Trophoblast cell (in vitro differentiated cells and primary cell): Measurements from ENCODE around the gene ARTN.

Source experiments
- DNase-seq, 2 donors: peaks; one replicate each; pipeline ENCODE4 v3.0.0-alpha.2; 2016
- H2AFZ ChIP-seq: 2 replicates; pipeline ENCODE4 v1.6.1; 2013; ENCODE audit warnings: low read length, moderate library complexity, mild to moderate bottlenecking; ENCODE audit not compliant: insufficient read depth, poor library complexity
- H2AK5ac ChIP-seq: 2 replicates; pipeline ENCODE4 v1.6.1; 2013; ENCODE audit warnings: mild to moderate bottlenecking, low read length
- H2BK120ac ChIP-seq: 2 replicates; pipeline ENCODE4 v1.6.1; 2013; ENCODE audit warnings: low read length, mild to moderate bottlenecking, moderate library complexity; ENCODE audit not compliant: insufficient read depth, poor library complexity
- H2BK12ac ChIP-seq: 2 replicates; pipeline ENCODE4 v1.6.1; 2013; ENCODE audit warnings: mild to moderate bottlenecking, low read length, moderate library complexity
- H2BK5ac ChIP-seq: 2 replicates; pipeline ENCODE4 v1.6.1; 2013; ENCODE audit warnings: low read length, low read depth, moderate library complexity, mild to moderate bottlenecking; ENCODE audit not compliant: poor library complexity
- H3K14ac ChIP-seq: 2 replicates; pipeline ENCODE4 v1.6.1; 2013; ENCODE audit warnings: mild to moderate bottlenecking, low read length
- H3K18ac ChIP-seq: 2 replicates; pipeline ENCODE4 v1.6.1; 2013; ENCODE audit warnings: mild to moderate bottlenecking, low read length
- H3K23ac ChIP-seq: 2 replicates; pipeline ENCODE4 v1.6.1; 2013; ENCODE audit warnings: low read length
- H3K27ac ChIP-seq: 2 replicates; pipeline ENCODE4 v1.5.1; 2013; ENCODE audit warnings: low read depth, mild to moderate bottlenecking, inconsistent platforms, low read length, moderate library complexity
- H3K27me3 ChIP-seq: 2 replicates; pipeline ENCODE4 v1.6.1; 2013; ENCODE audit warnings: inconsistent platforms, mild to moderate bottlenecking, low read length, moderate library complexity; ENCODE audit not compliant: insufficient read depth
- H3K36me3 ChIP-seq, 2 experiments: 1 replicate in 1 of 2; 2 replicates in 1 of 2; pipeline ENCODE4 v1.6.1; 2013; ENCODE audit warnings: low read length in 2 of 2, mild to moderate bottlenecking in 2 of 2, moderate library complexity in 1 of 2; ENCODE audit not compliant: insufficient read depth in 2 of 2, control insufficient read depth in 1 of 2
- H3K4ac ChIP-seq: 2 replicates; pipeline ENCODE4 v1.6.1; 2013; ENCODE audit warnings: low read depth, mild to moderate bottlenecking, low read length, moderate library complexity
- H3K4me1 ChIP-seq, 2 experiments: 1 replicate in 1 of 2; 2 replicates in 1 of 2; pipeline ENCODE4 v1.6.1; 2013; ENCODE audit warnings: low read length in 2 of 2, mild to moderate bottlenecking in 2 of 2, moderate library complexity in 1 of 2; ENCODE audit not compliant: insufficient read depth in 2 of 2, control insufficient read depth in 1 of 2
- H3K4me2 ChIP-seq: 2 replicates; pipeline ENCODE4 v1.6.1; 2013; ENCODE audit warnings: inconsistent platforms, mild to moderate bottlenecking, low read length, moderate library complexity
- H3K4me3 ChIP-seq: 2 replicates; pipeline ENCODE4 v1.5.1; 2013; ENCODE audit warnings: mild to moderate bottlenecking, low read depth, low read length, inconsistent platforms
- H3K79me1 ChIP-seq: one replicate; pipeline ENCODE4 v1.6.1; 2013; ENCODE audit warnings: low read length
- H3K79me2 ChIP-seq: 2 replicates; pipeline ENCODE4 v1.6.1; 2013; ENCODE audit warnings: low read length, mild to moderate bottlenecking; ENCODE audit not compliant: control insufficient read depth, insufficient read depth, poor library complexity
- H3K9ac ChIP-seq: 2 replicates; pipeline ENCODE4 v1.6.1; 2013; ENCODE audit warnings: mild to moderate bottlenecking, low read length
- H3K9me3 ChIP-seq: 2 replicates; pipeline ENCODE4 v1.6.1; 2013; ENCODE audit warnings: low read depth, mild to moderate bottlenecking, control low read depth, inconsistent platforms, low read length; ENCODE audit not compliant: insufficient read depth
- H4K12ac ChIP-seq: 2 replicates; pipeline ENCODE4 v1.6.1; 2013; ENCODE audit warnings: low read depth, mild to moderate bottlenecking, low read length, moderate library complexity
- H4K8ac ChIP-seq: 2 replicates; pipeline ENCODE4 v1.6.1; 2013; ENCODE audit warnings: low read depth, mild to moderate bottlenecking, low read length, moderate library complexity
- H4K91ac ChIP-seq: one replicate; pipeline ENCODE4 v1.6.1; 2013; ENCODE audit warnings: low read depth, mild to moderate bottlenecking, low read length, moderate library complexity
- WGBS: extraction: QIAGEN DNeasy Blood & Tissue Kit; methylation state at CpG from one replicate; pipeline ENCODE4 v1.1.7; 2013; ENCODE audit warnings: missing lambda C conversion rate; ENCODE audit not compliant: insufficient read length, insufficient coverage; ENCODE audit errors: extremely low coverage; 5-methylcytosine and 5-hydroxymethylcytosine counted together

Gene ARTN

DNA sequence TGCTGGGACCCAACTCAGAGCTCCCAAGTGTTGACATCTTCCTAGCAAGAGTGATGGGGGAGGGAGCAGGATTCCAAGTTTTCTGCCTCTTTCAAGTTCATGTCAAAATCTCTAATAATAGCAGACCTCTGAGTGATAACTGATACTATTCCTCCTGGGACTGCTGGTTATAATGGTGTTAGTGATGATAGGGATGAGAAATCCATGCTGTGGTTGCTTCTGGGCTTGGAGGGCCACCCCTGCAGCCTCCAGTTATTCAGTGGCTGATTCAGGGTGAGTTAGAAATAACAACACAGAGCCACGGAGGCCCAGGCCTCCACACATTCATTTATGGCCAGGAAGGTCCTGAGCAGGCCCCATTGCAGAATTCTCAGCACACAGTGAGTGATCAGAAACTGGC is 40.6 kb upstream of the ARTN start:
- no peak overlapping the region for H2BK12ac ChIP-seq
- H2BK120ac ChIP-seq: no peak overlapping the region
- no peak overlapping the region for H4K8ac ChIP-seq
- H3K27me3 ChIP-seq: no peaks in the 10 kb centered on the region
- no peak overlapping the region for H3K23ac ChIP-seq
- no peak overlapping the region for H3K4me2 ChIP-seq
- no peak overlapping the region for H2AFZ ChIP-seq
- no peaks in the 10 kb centered on the region for H3K36me3 ChIP-seq
- no peaks in the 10 kb centered on the region for H3K79me1 ChIP-seq
- H3K27ac ChIP-seq: no peak overlapping the region
- no peak overlapping the region for H3K9ac ChIP-seq
- H4K12ac ChIP-seq: no peak overlapping the region
- no peak overlapping the region for H2AK5ac ChIP-seq
- no peak overlapping the region for H3K14ac ChIP-seq
- H3K79me2 ChIP-seq: no peaks in the 10 kb centered on the region
- no peak overlapping the region for H3K4ac ChIP-seq
- H3K18ac ChIP-seq: no peak overlapping the region
- WGBS: no CpG with 5 or more reads among the region's 1 CpG
- H2BK5ac ChIP-seq: no peak overlapping the region
- no peak for DNase-seq
- H3K9me3 ChIP-seq: no peaks in the 10 kb centered on the region
- H3K4me3 ChIP-seq: no peak overlapping the region
- H3K4me1 ChIP-seq: no peaks in the 10 kb centered on the region
- no peak overlapping the region for H4K91ac ChIP-seq

DNA sequence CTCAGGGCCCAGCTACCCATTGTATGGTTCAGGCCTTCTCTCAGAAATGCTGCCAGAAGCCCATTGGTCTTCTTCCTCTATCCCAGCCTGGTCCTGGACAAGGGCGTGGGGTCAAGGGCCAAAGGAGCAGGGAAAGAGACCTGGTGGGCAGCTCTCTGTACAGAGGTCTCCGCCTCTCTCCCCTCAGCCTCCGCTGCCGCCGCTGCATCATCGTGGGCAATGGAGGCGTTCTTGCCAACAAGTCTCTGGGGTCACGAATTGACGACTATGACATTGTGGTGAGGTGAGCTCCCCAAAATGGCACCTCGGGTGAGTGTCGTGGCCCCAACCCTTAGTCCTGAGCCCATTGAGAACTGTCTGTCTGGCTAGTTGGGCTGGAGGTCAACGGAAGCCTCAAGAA is 34.6 kb upstream of the ARTN start:
- H2BK12ac ChIP-seq: no peak overlapping the region
- no peak overlapping the region for H3K9ac ChIP-seq
- no peak overlapping the region for H2AFZ ChIP-seq
- H3K18ac ChIP-seq: no peak overlapping the region
- H3K79me2 ChIP-seq: no peaks in the 10 kb centered on the region
- no peak overlapping the region for H4K12ac ChIP-seq
- H3K9me3 ChIP-seq: no peaks in the 10 kb centered on the region
- no peaks in the 10 kb centered on the region for H3K4me1 ChIP-seq
- H2BK5ac ChIP-seq: no peak overlapping the region
- no peak overlapping the region for H4K91ac ChIP-seq
- H3K4ac ChIP-seq: no peak overlapping the region
- H3K27me3 ChIP-seq: no peaks in the 10 kb centered on the region
- no peak overlapping the region for H3K4me3 ChIP-seq
- H4K8ac ChIP-seq: no peak overlapping the region
- no peak overlapping the region for H3K23ac ChIP-seq
- DNase-seq: no peak
- H3K14ac ChIP-seq: no peak overlapping the region
- H3K27ac ChIP-seq: no peak overlapping the region
- no peak overlapping the region for H2AK5ac ChIP-seq
- no peak overlapping the region for H3K4me2 ChIP-seq
- H2BK120ac ChIP-seq: no peak overlapping the region
- H3K79me1 ChIP-seq: no peaks in the 10 kb centered on the region
- WGBS: no CpG with 5 or more reads among the region's 12 CpGs
- H3K36me3 ChIP-seq: peaks cover 0 to 5% of the 10 kb centered on the region in 2 experiments

- peaks cover 0 to 5% of the 10 kb centered on the region in 2 experiments for H3K36me3 ChIP-seq
- no peak overlapping the region for H2BK120ac ChIP-seq
- H3K14ac ChIP-seq: no peak overlapping the region
- H4K8ac ChIP-seq: no peak overlapping the region
- H3K4ac ChIP-seq: no peak overlapping the region
- no CpG with 5 or more reads among the region's 3 CpGs for WGBS
- H3K79me2 ChIP-seq: no peaks in the 10 kb centered on the region
- H3K79me1 ChIP-seq: no peaks in the 10 kb centered on the region
- H3K4me2 ChIP-seq: no peak overlapping the region
- no peak overlapping the region for H2BK12ac ChIP-seq
- no peak for DNase-seq
- H4K12ac ChIP-seq: no peak overlapping the region
- no peak overlapping the region for H2AK5ac ChIP-seq
- H3K4me3 ChIP-seq: no peak overlapping the region
- no peak overlapping the region for H2AFZ ChIP-seq
- no peaks in the 10 kb centered on the region for H3K27me3 ChIP-seq
- H3K9me3 ChIP-seq: no peaks in the 10 kb centered on the region
- no peak overlapping the region for H3K18ac ChIP-seq
- no peak overlapping the region for H3K9ac ChIP-seq
- H3K27ac ChIP-seq: no peak overlapping the region
- H3K23ac ChIP-seq: no peak overlapping the region
- H4K91ac ChIP-seq: no peak overlapping the region
- no peak overlapping the region for H2BK5ac ChIP-seq
- H3K4me1 ChIP-seq: no peaks in the 10 kb centered on the region
Measured at GRCh38 chr1:43900386-43900785, 33.2 kb upstream of the ARTN start.

GRCh38 chr1:43901196-43901961 is 32.2 kb upstream of the ARTN start:
- H3K23ac ChIP-seq: no peak overlapping the region
- H4K12ac ChIP-seq: no peak overlapping the region
- H3K4me2 ChIP-seq: no peak overlapping the region
- no peak overlapping the region for H4K91ac ChIP-seq
- H3K27me3 ChIP-seq: no peaks in the 10 kb centered on the region
- H3K79me2 ChIP-seq: no peaks in the 10 kb centered on the region
- no peak overlapping the region for H3K18ac ChIP-seq
- no peak overlapping the region for H4K8ac ChIP-seq
- no peak overlapping the region for H2BK120ac ChIP-seq
- no peak overlapping the region for H2AK5ac ChIP-seq
- no peak overlapping the region for H3K4me3 ChIP-seq
- H2AFZ ChIP-seq: no peak overlapping the region
- H3K4me1 ChIP-seq: no peaks in the 10 kb centered on the region
- no peaks in the 10 kb centered on the region for H3K9me3 ChIP-seq
- no peak overlapping the region for H3K4ac ChIP-seq
- H3K14ac ChIP-seq: no peak overlapping the region
- H3K27ac ChIP-seq: no peak overlapping the region
- H3K9ac ChIP-seq: no peak overlapping the region
- no CpG with 5 or more reads among the region's 7 CpGs for WGBS
- no peak for DNase-seq
- H3K79me1 ChIP-seq: no peaks in the 10 kb centered on the region
- no peak overlapping the region for H2BK5ac ChIP-seq
- H2BK12ac ChIP-seq: no peak overlapping the region
- H3K36me3 ChIP-seq: peaks cover 0 to 5% of the 10 kb centered on the region in 2 experiments
